K562 (cell line): ENCODE data around the gene CDKN2D. TPM values are rescaled to one million over a fixed set of nuclear protein-coding genes. Genes with fewer than 3 reads are reported as not detected.

Source experiments
- CBX1 ChIP-seq: sonication (generic); IDR thresholded peaks from 2 replicates; pipeline ENCODE4 v1.6.1; 2016; ENCODE audit warnings: antibody characterized with exemption, low read depth, mild to moderate bottlenecking
- FOXJ3 ChIP-seq: sonication (generic); formaldehyde crosslinking; IDR thresholded peaks from 2 replicates; pipeline ENCODE4 v1.4.0; 2020; ENCODE audit warnings: mild to moderate bottlenecking, missing genetic modification reagents
- HDAC1 ChIP-seq, 2 experiments: fragments of 450-650 bp; IDR thresholded peaks; 2 replicates each; pipeline ENCODE4 v1.6.1; 2016 to 2017; ENCODE audit warnings: inconsistent platforms in 1 of 2, mild to moderate bottlenecking in 1 of 2, moderate library complexity in 1 of 2
- RREB1 ChIP-seq: fragments of 250-450 bp; sonication (Bioruptor Pico); IDR thresholded peaks from 2 replicates; pipeline ENCODE4 v1.4.0; 2020
- SIN3B ChIP-seq: fragments of 450-650 bp; IDR thresholded peaks from 2 replicates; pipeline ENCODE4 v1.6.1; 2017; ENCODE audit warnings: low read depth, mild to moderate bottlenecking, moderate library complexity
- SMARCC2 ChIP-seq: fragments of 450-650 bp; IDR thresholded peaks from 2 replicates; pipeline ENCODE4 v1.6.1; 2017; ENCODE audit warnings: antibody characterized with exemption, moderate library complexity, mild to moderate bottlenecking, low read depth
- SP1 ChIP-seq: sonication (generic); formaldehyde crosslinking; IDR thresholded peaks from 2 replicates; pipeline ENCODE4 v1.8.1; 2022; ENCODE audit warnings: mild to moderate bottlenecking, missing genetic modification reagents
- SRSF3 ChIP-seq: fragments of 200-400 bp; formaldehyde crosslinking; IDR thresholded peaks from 2 replicates; pipeline ENCODE4 v1.6.1; 2016; ENCODE audit warnings: mild to moderate bottlenecking, low read length, moderate library complexity; ENCODE audit not compliant: insufficient read depth
- THRAP3 ChIP-seq: fragments of 450-650 bp; IDR thresholded peaks from 2 replicates; pipeline ENCODE4 v1.6.1; 2016; ENCODE audit warnings: mild to moderate bottlenecking, inconsistent platforms, borderline replicate concordance
- ZBTB1 ChIP-seq: sonication (generic); formaldehyde crosslinking; IDR thresholded peaks from 2 replicates; pipeline ENCODE4 v1.8.1; 2023; ENCODE audit warnings: missing genetic modification reagents, low read depth, mild to moderate bottlenecking, borderline replicate concordance
- ZNF318 ChIP-seq, 2 experiments: fragments of 450-650 bp; IDR thresholded peaks; 2 replicates each; pipeline ENCODE4 v1.6.1; 2016; ENCODE audit warnings: mild to moderate bottlenecking in 2 of 2, borderline replicate concordance in 1 of 2, low read depth in 1 of 2, moderate library complexity in 1 of 2
- polyA plus RNA-seq, 8 experiments: library from polyadenylated mRNA; depleted of rRNA in 4 of 8; stranded (reverse) in 5 of 8; unstranded in 3 of 8; fragments of >200 nt; fragmentation: Nextera tagmentation in 2 of 8; fragmentation: Illumina TruSeq in 1 of 8; extraction: Ambion mirVana in 2 of 8; extraction: Trizol in 1 of 8; gene quantifications; 2 replicates each; pipeline versions ENCODE4 v1.2.1 to v1.2.3, GENCODE V29; 2011 to 2014; ENCODE audit warnings: inconsistent platforms in 1 of 8, missing spikeins in 1 of 8
- total RNA-seq, 7 experiments: library from RNA; depleted of rRNA in 6 of 7; stranded (reverse); fragments of >200 nt in 6 of 7; fragmentation: Illumina TruSeq in 2 of 7; extraction: Trizol in 2 of 7; gene quantifications; 2 replicates each; pipeline versions ENCODE4 v1.2.1 to v1.2.3, GENCODE V29; 2011 to 2021; ENCODE audit warnings: low replicate concordance in 1 of 7
- TF ChIP-seq, protein P1 (sequence below): fragments of 450-650 bp; formaldehyde crosslinking; IDR thresholded peaks from 2 replicates; pipeline ENCODE4 v1.4.0; 2020; ENCODE audit warnings: mild to moderate bottlenecking

CDKN2D gene
- total and polyA plus RNA-seq, 9 of the 15 experiments (the other 6 are each of a cell fraction or from before 2014, with no cell fraction given): 0.41 to 8.2 (median 3.7) TPM

DNA sequence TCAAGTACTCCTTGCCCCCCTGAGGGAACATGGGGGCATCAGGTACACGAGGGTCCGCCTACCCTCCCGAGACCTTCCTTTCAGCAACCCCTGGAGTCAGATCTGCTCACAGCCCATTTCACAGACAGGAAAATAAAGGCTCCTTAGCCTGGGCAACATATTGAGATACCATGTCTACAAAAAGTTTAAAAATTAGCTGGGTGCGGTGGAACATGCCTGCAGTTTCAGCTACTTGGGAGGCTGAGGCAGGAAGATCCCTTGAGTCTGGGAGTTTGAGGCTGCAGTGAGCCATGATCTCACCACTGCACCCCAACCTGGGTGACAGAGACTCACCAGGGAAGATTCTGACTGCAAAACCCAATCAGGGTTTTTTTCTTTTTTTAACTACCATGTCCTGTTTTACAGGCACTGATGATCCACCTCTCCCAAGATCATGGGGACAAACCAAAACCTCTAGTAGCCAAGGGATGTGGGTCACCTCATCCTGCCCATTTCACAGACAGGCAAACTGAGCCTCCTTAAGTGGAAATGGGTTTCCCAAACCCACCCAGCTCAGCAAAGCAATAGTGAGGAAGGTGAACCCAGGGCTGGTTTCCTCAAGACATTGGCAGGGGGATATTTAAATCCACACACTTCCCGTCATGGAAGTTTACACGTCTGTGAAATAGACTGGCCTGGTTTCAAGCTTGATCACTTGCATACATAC, 6.4 kb upstream of the CDKN2D start (continued):
- no peak for TF ChIP-seq ZNF318 (IDR thresholded peaks at IDR 0.05; ENCODE audit: borderline replicate concordance in 1 of 2, low read depth in 1 of 2)
- no peak for TF ChIP-seq SRSF3
- TF ChIP-seq HDAC1 (IDR thresholded peaks at IDR 0.05): 0 out of 4 replicates have a peak, but pooled peaks of 1 of the 2 experiments have one; percentile 32
- TF ChIP-seq THRAP3: no peak
- no peak for TF ChIP-seq ZBTB1 (CRISPR knock-in tag)
- no peak for TF ChIP-seq FOXJ3 (CRISPR knock-in tag)
- TF ChIP-seq, protein P1, sequence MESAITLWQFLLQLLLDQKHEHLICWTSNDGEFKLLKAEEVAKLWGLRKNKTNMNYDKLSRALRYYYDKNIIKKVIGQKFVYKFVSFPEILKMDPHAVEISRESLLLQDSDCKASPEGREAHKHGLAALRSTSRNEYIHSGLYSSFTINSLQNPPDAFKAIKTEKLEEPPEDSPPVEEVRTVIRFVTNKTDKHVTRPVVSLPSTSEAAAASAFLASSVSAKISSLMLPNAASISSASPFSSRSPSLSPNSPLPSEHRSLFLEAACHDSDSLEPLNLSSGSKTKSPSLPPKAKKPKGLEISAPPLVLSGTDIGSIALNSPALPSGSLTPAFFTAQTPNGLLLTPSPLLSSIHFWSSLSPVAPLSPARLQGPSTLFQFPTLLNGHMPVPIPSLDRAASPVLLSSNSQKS (CRISPR knock-in tag): no peak
- no peak for TF ChIP-seq SMARCC2
- peak; percentile 61; the same call in 1 of the 2 replicates for TF ChIP-seq CBX1
- TF ChIP-seq SP1 (CRISPR knock-in tag): peak; percentile 23; the same call in 1 of the 2 replicates
- TF ChIP-seq RREB1 (CRISPR knock-in tag): no peak
- TF ChIP-seq SIN3B: no peak
